Progenitor cell of endocrine pancreas (in vitro differentiated cells): Measurements from ENCODE around the gene THAP12. TPM values are rescaled to one million over a fixed set of nuclear protein-coding genes. Genes with fewer than 3 reads are reported as not detected.

ENCODE experiments used
- DNase-seq: peaks from one replicate; pipeline ENCODE4 v3.0.0; 2021; ENCODE audit warnings: low spot score; ENCODE audit not compliant: unreplicated experiment
- H3K27ac Mint-ChIP-seq: 2 replicates; pipeline ENCODE4 v1.8.0; 2021; ENCODE audit warnings: mild to moderate bottlenecking, moderate library complexity, mixed read lengths
- H3K27me3 Mint-ChIP-seq: 2 replicates; pipeline ENCODE4 v1.8.0; 2021; ENCODE audit warnings: mixed read lengths
- H3K36me3 Mint-ChIP-seq: 2 replicates; pipeline ENCODE4 v1.8.0; 2022; ENCODE audit warnings: mixed read lengths; ENCODE audit not compliant: insufficient read depth
- H3K4me1 Mint-ChIP-seq: 2 replicates; pipeline ENCODE4 v1.8.0; 2021; ENCODE audit warnings: low read depth, mixed read lengths
- H3K4me3 Mint-ChIP-seq: 2 replicates; pipeline ENCODE4 v1.8.0; 2021; ENCODE audit warnings: low read depth, mild to moderate bottlenecking, moderate library complexity, mixed read lengths
- H3K9me3 Mint-ChIP-seq: 2 replicates; pipeline ENCODE4 v1.8.0; 2021; ENCODE audit warnings: low read depth, mixed read lengths
- CTCF ChIP-seq: fragments of 200-600 bp; sonication (generic); IDR thresholded peaks from one replicate; pipeline ENCODE4 v1.5.0; 2021; ENCODE audit warnings: antibody characterized with exemption, mild to moderate bottlenecking; ENCODE audit not compliant: unreplicated experiment
- total RNA-seq: library from RNA; stranded (reverse); gene quantifications from 2 replicates; pipeline ENCODE4 v1.2.1, GENCODE V29; 2021

Gene THAP12
- total RNA-seq, 1 donor from 2014 or later: 51.1 TPM

GRCh38 chr11:76335842-76336241 is 45.1 kb downstream of the THAP12 start:
- Mint-ChIP-seq H3K27me3 (no peaks in the 10 kb centered on the region), H3K4me1 (no peaks in the 10 kb centered on the region), H3K9me3 (peaks cover 26% of the 10 kb centered on the region), H3K27ac (no peak overlapping the region), H3K4me3 (no peak overlapping the region), H3K36me3 (no peaks in the 10 kb centered on the region)
- no peak for DNase-seq
- no peak for TF ChIP-seq CTCF

- Mint-ChIP-seq H3K4me1 (no peaks in the 10 kb centered on the region), H3K9me3 (peaks cover 26% of the 10 kb centered on the region), H3K36me3 (no peaks in the 10 kb centered on the region), H3K4me3 (no peak overlapping the region), H3K27me3 (no peaks in the 10 kb centered on the region), H3K27ac (no peak overlapping the region)
- DNase-seq: no peak
- no peak for TF ChIP-seq CTCF
Measured at GRCh38 chr11:76334826-76335389, 46.0 kb downstream of the THAP12 start.

- peaks cover 6% of the 10 kb centered on the region for H3K27me3 Mint-ChIP-seq
- no peaks in the 10 kb centered on the region for H3K36me3 Mint-ChIP-seq
- H3K27ac Mint-ChIP-seq: no peak overlapping the region
- H3K4me1 Mint-ChIP-seq: peaks cover 4% of the 10 kb centered on the region
- TF ChIP-seq CTCF: no peak
- H3K4me3 Mint-ChIP-seq: no peak overlapping the region
- no peak for DNase-seq
- H3K9me3 Mint-ChIP-seq: peaks cover 17% of the 10 kb centered on the region
Measured at GRCh38 chr11:76330651-76331050, 50.3 kb downstream of the THAP12 start.

GRCh38 chr11:76329983-76330382 is 50.9 kb downstream of the THAP12 start:
- Mint-ChIP-seq H3K4me1 (peaks cover 4% of the 10 kb centered on the region), H3K36me3 (no peaks in the 10 kb centered on the region), H3K4me3 (no peak overlapping the region), H3K27ac (no peak overlapping the region), H3K9me3 (peaks cover 11% of the 10 kb centered on the region), H3K27me3 (peaks cover 11% of the 10 kb centered on the region)
- TF ChIP-seq CTCF: no peak
- no peak for DNase-seq

- H3K4me3 Mint-ChIP-seq: no peak overlapping the region
- no peak for TF ChIP-seq CTCF
- H3K27ac Mint-ChIP-seq: no peak overlapping the region
- no peak for DNase-seq
- no peaks in the 10 kb centered on the region for H3K36me3 Mint-ChIP-seq
- peaks cover 16% of the 10 kb centered on the region for H3K27me3 Mint-ChIP-seq
- peaks cover 6% of the 10 kb centered on the region for H3K9me3 Mint-ChIP-seq
- peaks cover 4% of the 10 kb centered on the region for H3K4me1 Mint-ChIP-seq
Measured at GRCh38 chr11:76329084-76329648, 51.8 kb downstream of the THAP12 start.
